Ectodermal cell (in vitro differentiated cells): ENCODE measurements around the gene NEB.

Experiments
- H3K27ac ChIP-seq: 2 replicates; pipeline ENCODE4 v1.7.0; 2013; ENCODE audit warnings: mild to moderate bottlenecking, low read depth, low read length; ENCODE audit not compliant: insufficient read depth, poor library complexity, severe bottlenecking
- H3K27me3 ChIP-seq: 2 replicates; pipeline ENCODE4 v1.7.0; 2013; ENCODE audit warnings: mild to moderate bottlenecking, low read length; ENCODE audit not compliant: insufficient read depth, control insufficient read depth, poor library complexity, severe bottlenecking
- H3K36me3 ChIP-seq: one replicate; pipeline ENCODE4 v1.7.0; 2013; ENCODE audit warnings: low read length; ENCODE audit not compliant: control insufficient read depth, insufficient read depth
- H3K4me1 ChIP-seq: one replicate; pipeline ENCODE4 v1.7.0; 2013; ENCODE audit warnings: low read length; ENCODE audit not compliant: control insufficient read depth, insufficient read depth
- H3K4me3 ChIP-seq: 2 replicates; pipeline ENCODE4 v1.7.0; 2013; ENCODE audit warnings: low read depth, low read length, control low read depth; ENCODE audit not compliant: insufficient read depth
- H3K9me3 ChIP-seq: 2 replicates; pipeline ENCODE4 v1.7.0; 2013; ENCODE audit warnings: mild to moderate bottlenecking, low read length, moderate library complexity; ENCODE audit not compliant: control insufficient read depth
- WGBS, 2 experiments: methylation state at CpG; one replicate each; pipeline ENCODE4 v1.1.7; 2013; ENCODE audit warnings: missing lambda C conversion rate in 2 of 2; 5-methylcytosine and 5-hydroxymethylcytosine counted together

The NEB gene

DNA sequence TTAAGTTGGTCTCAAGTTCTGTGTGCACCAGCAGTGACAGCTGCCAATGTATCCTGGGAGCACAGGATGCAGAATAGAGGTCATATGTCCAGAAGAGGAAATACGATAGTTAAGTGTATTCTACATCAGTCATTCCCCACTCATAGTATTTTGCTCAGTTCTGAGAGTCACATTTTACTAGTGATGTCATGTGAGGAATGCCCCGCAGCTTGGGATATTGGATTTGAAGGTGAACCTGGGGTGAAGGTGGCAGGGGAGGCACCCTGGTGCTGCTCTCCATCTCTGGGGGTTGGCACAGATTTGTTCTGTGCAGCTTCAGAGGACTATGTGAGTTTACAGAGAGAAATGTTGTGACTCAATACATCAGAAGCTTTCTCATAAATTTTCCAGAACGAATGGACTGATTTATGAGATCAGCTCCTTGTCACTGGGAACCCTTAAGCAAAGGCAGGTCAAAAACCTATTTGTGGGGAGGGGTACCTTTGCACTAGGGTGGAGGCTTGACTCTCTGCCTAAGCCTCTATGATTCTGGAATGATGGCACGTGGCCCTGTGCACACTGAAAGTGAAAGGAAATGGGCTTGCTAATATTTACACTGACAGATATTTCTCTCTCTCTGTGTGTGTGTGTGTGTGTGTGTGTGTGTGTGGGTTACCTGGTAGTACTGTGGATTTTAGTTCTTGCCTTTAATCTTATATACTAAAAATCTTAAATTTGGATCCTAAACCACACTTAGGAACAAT, 95.9 kb downstream of the NEB start:
- WGBS, 2 experiments: 72 to 88% methylated on average over 3 to 4 of the region's 4 CpGs

DNA sequence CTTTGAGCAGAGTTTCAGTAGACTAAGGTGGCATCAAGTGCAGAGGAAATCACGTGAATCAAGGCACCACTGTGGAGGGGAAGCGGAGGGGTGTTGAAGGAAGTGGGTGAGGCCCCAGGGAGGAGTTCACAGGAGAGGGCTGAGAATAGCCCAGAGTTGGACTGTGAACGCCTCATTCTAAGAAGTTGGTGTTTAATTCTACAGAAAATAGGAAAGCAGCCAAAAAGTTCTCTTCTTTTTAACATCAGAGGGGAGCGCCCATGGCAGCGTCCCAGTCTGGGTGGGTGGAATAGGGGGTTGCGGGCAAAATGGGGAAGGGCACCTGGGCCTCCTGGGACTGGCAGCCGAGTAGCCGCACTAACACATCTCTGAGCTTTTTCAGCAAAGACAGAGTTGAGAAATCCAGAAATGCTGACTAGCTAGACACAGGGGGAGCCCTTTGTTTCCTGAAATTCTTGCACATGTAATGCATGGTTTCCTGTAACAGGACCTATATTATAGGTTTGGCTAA, 97.0 kb downstream of the NEB start:
- Histone ChIP-seq H3K9me3 (no peaks in the 10 kb centered on the region), H3K27ac (no peak overlapping the region), H3K4me1 (no peaks in the 10 kb centered on the region), H3K27me3 (no peaks in the 10 kb centered on the region), H3K36me3 (no peaks in the 10 kb centered on the region), H3K4me3 (no peak overlapping the region)
- WGBS, 2 experiments: 93 to 96% methylated on average over 8 of the region's 8 CpGs

More for the DNA sequence above, 95.9 kb downstream of the NEB start:
- no peaks in the 10 kb centered on the region for H3K9me3 ChIP-seq
- no peaks in the 10 kb centered on the region for H3K27me3 ChIP-seq
- H3K27ac ChIP-seq: no peak overlapping the region
- no peaks in the 10 kb centered on the region for H3K36me3 ChIP-seq
- H3K4me1 ChIP-seq: no peaks in the 10 kb centered on the region
- H3K4me3 ChIP-seq: no peak overlapping the region

DNA sequence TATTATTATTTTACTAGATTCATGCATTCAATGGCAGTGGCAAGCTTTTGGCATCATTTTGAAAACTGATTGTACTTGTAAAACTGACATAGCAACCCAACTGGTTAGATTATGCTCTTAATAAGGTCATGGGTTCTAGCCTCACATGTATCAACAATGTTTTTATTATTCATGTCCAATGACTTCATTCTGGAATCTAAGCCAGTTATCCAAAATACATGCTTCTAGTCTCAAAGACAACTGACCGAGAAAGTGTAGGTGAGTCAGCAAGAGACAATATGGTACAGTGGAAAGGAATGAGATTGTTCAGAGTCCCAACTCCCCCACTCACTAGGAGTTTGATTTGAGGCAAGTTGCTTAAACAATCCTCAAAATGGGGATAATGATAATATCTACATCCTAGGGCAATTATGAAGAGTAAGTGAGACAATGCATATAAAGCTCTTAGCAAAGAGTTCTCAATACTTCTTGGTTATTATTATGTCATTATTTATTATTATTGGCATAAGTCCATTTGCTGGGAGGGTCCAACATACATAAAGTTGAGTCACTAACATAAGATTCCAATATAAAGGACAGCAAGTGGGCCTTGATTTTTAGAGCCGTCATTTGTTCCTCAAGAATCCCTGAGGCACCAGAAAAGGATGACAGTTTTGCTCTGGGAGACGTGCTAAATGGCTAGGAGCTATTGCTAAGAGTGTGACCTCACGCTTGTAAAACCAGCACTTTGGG, 99.4 kb downstream of the NEB start:
- H3K36me3 ChIP-seq: no peaks in the 10 kb centered on the region
- H3K4me3 ChIP-seq: no peak overlapping the region
- no peaks in the 10 kb centered on the region for H3K9me3 ChIP-seq
- no peaks in the 10 kb centered on the region for H3K27me3 ChIP-seq
- H3K4me1 ChIP-seq: no peaks in the 10 kb centered on the region
- no peak overlapping the region for H3K27ac ChIP-seq
- 95 to 96% methylated on average over 3 to 4 of the region's 4 CpGs for WGBS, 2 experiments

DNA sequence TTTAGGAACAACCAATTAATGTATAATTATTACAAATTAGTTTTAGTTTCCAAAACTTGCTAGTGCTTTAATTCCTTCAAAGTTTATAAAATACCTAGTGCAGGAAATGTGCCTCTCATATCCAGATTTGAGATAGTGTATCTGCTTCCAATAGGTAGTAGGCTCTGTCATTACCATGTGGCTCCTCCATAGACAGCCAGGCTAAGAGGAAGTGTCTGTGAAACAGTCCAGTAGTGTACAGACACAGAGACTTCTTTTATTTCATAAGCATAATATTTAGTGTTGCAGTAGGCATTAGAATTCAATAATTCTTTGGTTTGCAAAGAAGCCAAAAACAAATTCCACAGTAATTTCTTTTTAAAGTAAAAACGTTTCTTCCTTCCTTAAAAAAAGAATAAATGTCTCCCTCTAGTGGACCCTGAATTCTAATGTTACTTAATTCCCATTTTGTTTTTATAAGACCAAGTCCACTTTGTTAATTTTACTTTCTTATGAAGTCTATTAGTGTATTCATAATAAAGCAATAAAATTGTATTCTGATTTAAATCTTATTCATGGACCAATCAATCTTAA, 101.2 kb downstream of the NEB start:
- WGBS, 2 experiments: 57 to 62% methylated on average over 1 of the region's 1 CpG
- no peaks in the 10 kb centered on the region for H3K9me3 ChIP-seq
- no peak overlapping the region for H3K27ac ChIP-seq
- no peaks in the 10 kb centered on the region for H3K36me3 ChIP-seq
- H3K4me3 ChIP-seq: no peak overlapping the region
- no peaks in the 10 kb centered on the region for H3K27me3 ChIP-seq
- no peaks in the 10 kb centered on the region for H3K4me1 ChIP-seq

DNA sequence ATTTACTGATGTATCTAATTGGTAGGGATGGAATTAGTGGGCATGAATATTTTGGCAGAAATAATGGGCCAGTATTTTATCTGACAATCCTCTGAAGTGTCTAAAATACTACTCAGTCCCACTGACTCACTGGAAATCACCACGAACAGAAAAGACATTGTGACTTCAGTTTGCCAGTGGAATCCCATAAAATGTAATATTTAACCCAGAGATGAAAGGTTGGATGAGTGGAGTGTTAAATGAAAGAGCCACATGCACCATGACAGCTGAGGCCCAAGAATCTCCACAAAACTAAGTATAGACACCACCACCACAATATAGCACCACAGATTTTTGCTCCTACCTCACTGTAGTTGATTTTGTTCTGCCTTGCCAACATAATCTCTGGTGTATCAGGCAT, 103.9 kb downstream of the NEB start:
- 94 to 100% methylated on average over 1 of the region's 1 CpG for WGBS, 2 experiments
- Histone ChIP-seq H3K4me3 (no peak overlapping the region), H3K36me3 (no peaks in the 10 kb centered on the region), H3K27ac (no peak overlapping the region), H3K9me3 (no peaks in the 10 kb centered on the region), H3K27me3 (no peaks in the 10 kb centered on the region), H3K4me1 (no peaks in the 10 kb centered on the region)

DNA sequence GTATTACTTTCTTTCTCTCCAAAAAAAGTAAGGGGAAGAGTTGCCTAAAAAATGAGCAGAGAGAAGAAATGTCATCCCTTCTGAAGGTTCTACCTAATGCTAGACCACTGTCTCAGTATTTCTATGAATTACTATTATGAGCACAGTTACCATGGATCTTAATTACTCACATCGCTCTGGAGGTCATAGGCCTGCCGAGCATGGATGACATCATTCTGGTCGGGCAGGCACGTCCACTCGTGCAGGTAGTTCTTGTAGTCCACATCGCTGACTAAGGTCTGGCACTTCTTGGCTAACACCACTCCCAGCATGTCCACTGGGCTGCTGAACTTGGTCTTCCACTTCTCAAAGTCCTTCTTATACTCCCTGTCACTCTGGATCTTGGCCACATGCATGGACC, 106.9 kb downstream of the NEB start:
- Histone ChIP-seq H3K27ac (no peak overlapping the region), H3K4me1 (no peaks in the 10 kb centered on the region), H3K36me3 (no peaks in the 10 kb centered on the region), H3K27me3 (no peaks in the 10 kb centered on the region), H3K9me3 (no peaks in the 10 kb centered on the region), H3K4me3 (no peak overlapping the region)
- WGBS, 2 experiments: 91 to 92% methylated on average over 6 of the region's 6 CpGs

DNA sequence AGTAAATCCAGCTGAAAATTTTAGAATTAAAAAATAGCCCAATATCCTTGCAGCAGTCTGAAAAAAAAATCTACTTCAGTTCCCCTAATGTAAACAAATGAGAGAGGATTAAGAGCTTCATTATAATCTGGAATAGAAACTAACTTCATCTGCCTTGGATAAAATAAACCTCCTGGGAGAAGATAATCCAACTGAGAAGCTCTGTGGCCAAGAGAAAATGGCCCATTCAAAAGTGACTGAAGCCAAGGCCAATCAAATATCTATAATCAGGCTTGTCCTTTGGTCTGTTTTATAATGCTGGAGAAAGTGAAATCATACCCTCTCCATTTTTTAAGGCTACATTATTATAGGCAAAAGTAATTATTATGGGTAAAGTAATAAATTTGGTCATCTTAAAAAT, 110.0 kb downstream of the NEB start:
- Histone ChIP-seq H3K4me1 (no peaks in the 10 kb centered on the region), H3K36me3 (no peaks in the 10 kb centered on the region), H3K4me3 (no peak overlapping the region), H3K27me3 (no peaks in the 10 kb centered on the region), H3K9me3 (no peaks in the 10 kb centered on the region), H3K27ac (no peak overlapping the region)

DNA sequence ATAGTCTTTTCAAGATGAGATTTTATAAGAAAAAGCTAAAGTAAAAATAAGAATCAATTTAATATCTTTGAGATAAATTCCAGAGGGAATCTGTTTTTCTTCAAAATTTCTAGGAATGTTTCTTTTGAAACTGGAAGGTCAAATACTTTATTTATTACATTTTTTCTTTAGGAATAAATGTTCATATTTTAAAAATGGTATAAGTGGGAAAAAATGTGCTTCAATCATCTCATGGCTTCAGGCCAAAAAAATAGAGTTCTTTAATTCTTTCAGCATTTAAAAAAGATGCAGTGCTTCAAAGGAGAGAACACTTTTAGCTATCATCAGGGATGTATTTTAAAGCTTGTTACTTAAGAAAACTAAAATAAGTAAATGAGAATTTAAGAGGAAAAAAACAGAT, 110.6 kb downstream of the NEB start:
- Histone ChIP-seq H3K4me3 (no peak overlapping the region), H3K27me3 (no peaks in the 10 kb centered on the region), H3K27ac (no peak overlapping the region), H3K9me3 (no peaks in the 10 kb centered on the region), H3K4me1 (no peaks in the 10 kb centered on the region), H3K36me3 (no peaks in the 10 kb centered on the region)

DNA sequence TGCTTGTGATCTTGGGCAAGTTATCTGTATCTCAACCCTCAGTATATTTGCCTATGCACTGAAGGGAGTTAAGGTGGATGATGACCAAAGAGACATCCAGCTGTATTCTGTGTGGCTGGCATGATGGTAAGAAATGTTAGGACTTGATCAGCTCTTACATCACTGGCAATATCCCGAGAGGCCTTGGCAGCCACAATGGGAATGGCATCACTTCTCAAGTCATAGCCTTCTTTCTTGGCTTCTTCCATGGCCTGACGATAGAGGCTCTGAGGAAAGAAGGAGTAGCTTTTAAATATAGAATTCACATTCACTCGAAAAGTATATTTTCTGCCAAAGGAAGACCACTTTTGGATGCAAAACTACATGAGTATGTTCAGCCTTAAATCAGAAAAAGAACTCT, 113.5 kb downstream of the NEB start:
- no peaks in the 10 kb centered on the region for H3K27me3 ChIP-seq
- no peaks in the 10 kb centered on the region for H3K9me3 ChIP-seq
- 87 to 100% methylated on average over 2 to 3 of the region's 3 CpGs for WGBS, 2 experiments
- H3K4me3 ChIP-seq: no peak overlapping the region
- H3K27ac ChIP-seq: no peak overlapping the region
- no peaks in the 10 kb centered on the region for H3K36me3 ChIP-seq
- no peaks in the 10 kb centered on the region for H3K4me1 ChIP-seq

DNA sequence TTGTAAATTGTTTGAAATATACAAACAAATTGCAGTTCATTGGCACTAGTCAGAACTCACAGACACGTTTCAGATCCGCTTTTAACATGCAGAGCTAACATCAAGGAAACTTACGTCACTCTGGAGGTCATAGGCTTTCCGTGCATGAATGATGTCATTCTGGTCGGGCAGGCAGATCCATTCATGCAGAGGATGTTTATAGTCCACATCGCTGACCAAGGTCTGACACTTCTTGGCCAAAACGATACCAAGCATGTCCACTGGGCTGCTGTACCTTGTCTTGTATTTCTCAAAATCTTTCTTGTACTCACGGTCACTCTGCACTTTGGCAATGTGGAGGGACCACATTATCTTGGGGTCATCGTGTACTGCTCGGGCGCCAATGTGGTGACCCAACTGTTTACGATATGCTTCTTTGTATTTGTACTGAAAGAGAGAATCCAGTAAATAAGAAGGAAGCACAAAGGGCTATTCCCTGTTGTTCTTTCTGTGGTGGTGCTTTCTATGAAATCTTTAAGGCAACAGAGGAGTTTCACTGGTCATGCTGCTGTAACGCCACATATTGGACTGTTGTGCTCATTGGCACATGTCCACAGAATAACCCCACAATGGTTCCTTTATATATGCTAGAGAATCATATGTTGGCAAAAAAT, 114.8 kb downstream of the NEB start:
- H3K9me3 ChIP-seq: no peaks in the 10 kb centered on the region
- H3K4me1 ChIP-seq: no peaks in the 10 kb centered on the region
- H3K4me3 ChIP-seq: no peak overlapping the region
- H3K36me3 ChIP-seq: no peaks in the 10 kb centered on the region
- no peak overlapping the region for H3K27ac ChIP-seq
- no peaks in the 10 kb centered on the region for H3K27me3 ChIP-seq
- 94 to 96% methylated on average over 13 of the region's 13 CpGs for WGBS, 2 experiments
